SU-DHL-6 (cell line): ENCODE results near the gene EEF1AKMT3.

Experiments used
- CTCF ChIP-seq: fragments of 200-600 bp; sonication (generic); IDR thresholded peaks from one replicate; pipeline ENCODE4 v1.5.1; 2017; ENCODE audit warnings: antibody characterized with exemption, mild to moderate bottlenecking, low read length, moderate library complexity; ENCODE audit not compliant: insufficient read depth, poor library complexity, severe bottlenecking
- EZH2phosphoT487 ChIP-seq: fragments of 200-600 bp; sonication (generic), shearing (Covaris generic); conservative IDR thresholded peaks from 2 replicates; pipeline ENCODE4 v1.6.1; 2018; ENCODE audit warnings: mild to moderate bottlenecking, antibody characterized with exemption, low read length, moderate library complexity, mixed read lengths

- TF ChIP-seq CTCF (no peak), EZH2phosphoT487 (no peak)
These were observed 54.6 kb downstream of the EEF1AKMT3 start for GRCh38 chr12:57826966-57827365.
